Left cardiac atrium (tissue), 4 donors: ENCODE measurements around the gene PNPLA5. TPM values are rescaled to one million over a fixed set of nuclear protein-coding genes. Genes with fewer than 3 reads are reported as not detected.

Experiments used
- ATAC-seq, 2 donors: fragments of 200-7000 bp; cut with Tn5 transposase; one replicate each; pipeline ENCODE4 v1.9.1; 2020; ENCODE audit warnings: mild to moderate bottlenecking in 2 of 2, moderate library complexity in 2 of 2
- DNase-seq: peaks from one replicate; pipeline ENCODE4 v3.0.0-alpha.2; 2020
- intact Hi-C, 2 donors: fragments of 100-400 bp; cut with DNase I; formaldehyde crosslinking; loops; one replicate each; pipeline versions ENCODE4 v1.14.1 to v1.15.1; 2022 to 2023
- total RNA-seq, 2 donors: library from RNA; stranded (reverse); fragmentation: NEBNext Ultra II Directional; extraction: Animal tissue kit (Norgen Biotek cat#: 25700); gene quantifications; one replicate each; pipeline ENCODE4 v1.2.1, GENCODE V29; 2021
- donor health status: DM: no; HTN: yes; CAD: no.
- donor health status: DM: no; HTN: yes; CAD: no; lungs with severe emphysema.
- donor health status: DM: yes; HTN: yes; CAD: no.
- donor health status: Dilated cardiomyopathy.

The PNPLA5 gene
- total RNA-seq, 2 donors from 2014 or later: not detected

DNA sequence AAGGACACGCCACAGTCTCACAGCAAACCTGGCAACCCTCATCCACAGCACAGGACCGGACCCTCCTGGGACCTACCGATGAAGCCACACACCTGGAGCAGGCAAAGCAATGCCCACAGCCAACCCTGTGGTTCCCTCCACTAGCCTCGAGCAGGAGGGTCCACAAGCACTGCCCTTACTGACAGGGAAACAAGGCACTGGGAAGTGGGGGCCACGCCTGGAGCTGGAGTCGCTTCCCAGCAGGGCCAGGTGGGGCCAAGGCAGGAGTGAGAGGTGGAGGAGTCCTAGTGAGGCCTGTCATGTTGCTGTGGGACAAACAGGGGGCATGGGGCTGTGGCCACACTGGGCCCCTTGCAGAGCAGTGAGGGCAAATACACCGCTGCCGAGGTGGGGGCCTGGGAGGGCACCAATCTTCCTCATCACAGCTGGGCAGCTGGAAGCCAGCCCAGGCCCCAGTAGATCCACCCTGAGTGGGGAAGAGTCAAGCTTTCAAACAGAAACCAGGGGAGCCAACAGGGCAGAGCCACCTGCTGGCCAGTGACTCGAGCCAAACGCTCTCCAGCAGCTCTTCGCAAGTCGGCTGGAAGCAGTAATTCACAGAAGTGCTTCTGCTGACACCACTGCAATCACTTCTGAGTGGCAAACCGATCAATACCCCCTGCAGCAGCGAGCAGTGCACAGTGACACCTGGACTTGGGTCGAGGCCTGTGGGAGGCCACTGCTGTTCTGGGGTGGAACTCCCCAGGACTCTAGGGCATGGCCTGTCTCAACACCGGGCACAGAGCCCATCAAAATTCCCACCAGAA is 43.2 kb downstream of the PNPLA5 start:
- ATAC-seq (peak; percentile 54 to 65), DNase-seq (no peak)
- intact Hi-C loops: no loop called here

- no peak for DNase-seq
- intact Hi-C loops: no loop called here
- no peak for ATAC-seq
Measured at GRCh38 chr22:43847376-43848289, 44.2 kb downstream of the PNPLA5 start.

DNA sequence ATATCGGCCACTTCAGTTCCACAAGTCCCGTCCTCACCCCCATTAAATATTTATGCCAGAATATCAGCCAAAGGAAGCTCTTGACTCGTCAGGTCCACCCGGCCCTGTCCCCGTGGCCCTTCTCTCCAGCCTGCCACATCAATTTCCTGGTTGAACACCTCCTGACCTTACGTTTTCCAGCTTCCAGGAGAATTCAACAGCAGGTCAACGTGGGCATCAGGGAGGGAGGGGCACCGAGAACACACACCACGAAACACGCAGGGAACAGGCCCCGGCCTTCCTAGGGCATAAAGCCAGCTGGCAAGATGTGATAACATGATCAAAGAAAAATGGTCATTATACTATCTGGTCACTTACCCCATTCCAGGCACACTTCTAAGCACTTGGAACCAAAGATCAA is 44.8 kb downstream of the PNPLA5 start:
- DNase-seq (no peak), ATAC-seq (no peak)
- intact Hi-C loops: no loop called here

- DNase-seq: no peak
- no peak for ATAC-seq
- intact Hi-C loops: no loop called here
Measured at GRCh38 chr22:43845981-43846380, 45.8 kb downstream of the PNPLA5 start.

- ATAC-seq (no peak), DNase-seq (no peak)
- intact Hi-C loops: no loop called here
Measured at GRCh38 chr22:43844560-43845545, 47.0 kb downstream of the PNPLA5 start.

- ATAC-seq (no peak), DNase-seq (no peak)
- intact Hi-C loops: no loop called here
Measured at GRCh38 chr22:43843783-43844530, 47.9 kb downstream of the PNPLA5 start.

DNA sequence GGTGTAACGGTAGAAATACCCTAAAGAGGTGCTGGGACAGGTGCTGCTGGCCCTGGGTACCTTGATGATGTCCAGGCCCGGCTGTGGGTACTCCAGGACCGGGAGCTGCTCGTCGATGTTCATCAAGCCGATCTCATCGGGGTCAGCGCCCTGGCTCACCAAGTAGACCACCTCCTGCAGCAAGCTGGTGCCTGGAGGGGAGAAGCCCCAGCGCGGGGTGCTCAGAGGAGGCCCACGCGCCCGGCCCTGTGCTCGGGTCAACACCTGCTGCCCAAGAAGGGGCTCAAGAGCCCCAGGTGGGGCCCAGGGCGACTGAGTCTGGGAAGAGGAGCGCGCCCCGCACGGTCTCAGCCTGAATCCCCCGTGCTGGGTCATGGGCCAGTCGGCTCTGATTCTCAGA is 50.1 kb downstream of the PNPLA5 start:
- DNase-seq (no peak), ATAC-seq (no peak)
- intact Hi-C loops: no loop called here

DNA sequence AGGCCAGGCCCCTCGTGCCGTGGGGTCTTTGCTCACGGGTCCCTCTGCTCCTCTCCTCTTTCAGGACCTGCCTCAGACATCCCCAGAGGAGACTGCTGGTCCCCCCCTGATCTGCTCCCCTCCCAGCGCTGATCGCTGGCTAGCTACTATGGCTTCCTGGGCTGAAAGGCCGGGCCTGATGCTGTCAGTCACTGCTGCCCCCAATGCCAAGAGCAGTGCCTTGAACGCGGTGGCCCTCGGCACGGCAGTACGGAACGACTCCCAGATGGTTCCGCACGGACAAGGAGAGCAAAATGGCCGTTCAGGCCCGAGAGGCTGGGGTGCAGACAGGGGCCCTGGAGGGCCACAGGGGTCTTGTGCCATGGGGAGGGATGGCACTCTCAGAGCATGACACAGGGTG is 51.0 kb downstream of the PNPLA5 start:
- DNase-seq (no peak), ATAC-seq (no peak)
- intact Hi-C loops: no loop called here

- intact Hi-C loops: no loop called here
- DNase-seq (no peak), ATAC-seq (no peak)
Measured at GRCh38 chr22:43840431-43840830, 51.4 kb downstream of the PNPLA5 start.

GRCh38 chr22:43839781-43840180 is 52.0 kb downstream of the PNPLA5 start:
- intact Hi-C loops: no loop called here
- DNase-seq (no peak), ATAC-seq (no peak)

GRCh38 chr22:43838571-43839307 is 53.1 kb downstream of the PNPLA5 start:
- ATAC-seq (no peak), DNase-seq (no peak)
- intact Hi-C loops: no loop called here

DNA sequence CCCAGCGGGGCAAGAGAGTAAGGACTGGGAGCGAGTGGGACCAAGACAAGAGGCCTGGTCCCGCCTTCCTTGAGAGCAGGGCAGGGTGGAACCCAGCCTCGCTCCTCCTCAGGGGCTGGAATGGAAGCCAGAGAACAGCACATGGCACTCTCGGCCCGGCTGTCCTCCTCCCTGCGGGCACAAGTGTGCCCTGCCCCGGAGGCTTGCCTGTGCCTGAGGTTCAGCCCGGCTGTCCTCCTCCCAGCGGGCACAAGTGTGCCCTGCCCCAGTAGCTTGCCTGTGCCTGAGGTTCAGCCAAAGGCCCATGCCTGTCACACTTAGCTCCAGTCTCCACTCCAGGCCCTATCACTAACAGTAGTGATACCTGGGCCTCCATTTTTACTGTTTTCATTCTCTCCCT is 53.7 kb downstream of the PNPLA5 start:
- peak in 1 of 2 donors; percentile 25 for ATAC-seq
- no peak for DNase-seq
- intact Hi-C loops: no loop called here

- ATAC-seq: no peak
- intact Hi-C loops: no loop called here
- DNase-seq: no peak
Measured at GRCh38 chr22:43837666-43838065, 54.1 kb downstream of the PNPLA5 start.

DNA sequence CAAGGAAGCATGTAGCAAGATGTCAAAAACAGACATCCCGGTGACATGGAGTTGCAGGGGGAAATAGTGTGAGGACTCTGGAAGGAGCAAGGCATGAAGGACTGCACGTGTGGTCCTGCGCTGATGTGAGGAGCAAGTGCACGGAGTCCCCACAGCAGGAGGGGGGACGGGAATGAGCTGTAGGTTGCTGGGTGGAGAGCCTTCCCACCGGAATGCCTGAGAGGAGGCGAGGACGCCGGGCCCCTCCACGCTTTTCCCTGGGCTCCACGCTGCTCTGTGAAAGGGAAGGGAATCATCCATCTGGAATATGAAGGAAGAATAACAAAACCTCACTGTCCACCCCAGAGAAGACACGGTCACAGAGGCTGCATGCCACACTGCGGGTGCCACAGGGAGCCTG is 56.1 kb downstream of the PNPLA5 start:
- intact Hi-C loops: no loop called here
- DNase-seq: no peak

DNA sequence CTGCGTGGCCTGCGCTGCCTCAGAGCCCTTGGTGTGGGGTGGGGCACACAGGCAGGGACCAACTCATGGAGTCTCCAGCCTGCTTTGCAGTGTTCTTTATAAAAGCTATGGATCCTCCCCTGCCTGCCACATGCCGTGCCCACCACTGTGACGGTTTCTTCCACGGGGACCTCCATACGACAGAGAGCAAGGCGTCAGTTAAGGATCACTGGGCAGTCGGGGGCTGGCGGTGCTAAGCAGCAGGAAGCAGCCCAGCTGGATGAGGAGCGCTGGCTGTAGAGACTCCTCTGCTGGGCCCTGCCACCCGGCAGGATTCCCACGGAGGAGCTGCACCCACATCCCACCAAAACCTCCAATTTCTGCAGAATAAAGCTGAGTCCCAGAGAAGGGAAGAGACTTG is 56.6 kb downstream of the PNPLA5 start:
- no peak for DNase-seq
- ATAC-seq: no peak
- intact Hi-C loops: no loop called here

More for the DNA sequence above, 56.1 kb downstream of the PNPLA5 start:
- no peak for ATAC-seq

DNA sequence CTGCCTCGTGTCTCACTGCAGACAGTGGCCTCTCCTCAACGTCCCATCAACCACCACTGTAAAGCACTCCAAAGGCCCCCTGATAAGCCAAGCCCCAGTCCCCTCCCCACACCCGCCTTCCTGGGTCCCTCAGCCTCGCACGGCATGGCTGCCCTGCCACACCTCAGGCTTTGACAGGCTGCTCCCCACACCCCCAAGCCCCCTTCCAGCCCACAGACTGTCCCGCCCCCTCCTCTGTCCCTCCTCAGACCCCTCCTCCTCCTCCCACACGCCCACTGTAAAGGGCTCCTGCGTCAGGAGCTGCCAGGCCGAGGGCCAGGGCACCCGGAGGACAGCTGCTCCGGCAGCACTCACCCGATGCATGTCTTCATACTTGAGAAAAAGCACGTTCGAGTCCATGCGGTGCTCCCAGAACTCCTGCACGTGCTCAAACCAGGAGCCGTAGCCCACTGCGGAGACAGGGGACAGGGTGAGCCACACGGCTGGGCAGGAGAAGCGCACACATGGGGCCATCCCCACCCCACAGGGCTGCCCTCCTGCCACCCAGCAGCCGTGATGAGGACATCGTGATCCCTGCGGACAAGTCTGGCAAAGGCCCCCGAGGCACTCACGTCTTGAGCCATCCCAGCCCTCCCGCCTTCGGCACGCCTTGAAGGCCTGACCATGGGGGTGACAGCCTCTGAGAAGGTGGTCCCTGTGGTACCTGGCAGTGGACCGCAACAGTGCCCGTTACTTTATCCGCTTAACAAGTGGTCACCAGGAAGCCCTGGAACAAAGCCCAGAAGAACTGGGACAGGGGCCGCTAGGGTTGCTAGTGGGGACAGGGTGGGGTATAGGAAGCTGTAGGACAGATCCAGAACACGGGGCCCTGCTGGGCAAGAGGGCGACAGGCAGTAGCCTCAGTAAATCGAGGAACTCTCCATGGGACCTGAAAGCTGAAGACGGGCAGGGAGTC is 58.2 kb downstream of the PNPLA5 start:
- DNase-seq (no peak), ATAC-seq (peak in 1 of 2 donors; percentile 25)
- intact Hi-C loops: no loop called here
